GM19328 (cell line): ENCODE measurements around the gene ZSWIM1.
A peak's percentile ranks its signal among the peaks of the same experiment; 100 is the strongest.
"Not testable (repeated sequence)": the region's sequence is repeated elsewhere in the genome, so short reads cannot be mapped to it uniquely, and the experiment has no call there.

ENCODE experiments used
- ATAC-seq: cut with Tn5 transposase; IDR thresholded peaks from one replicate; pipeline ENCODE4 v1.9.1; 2021; ENCODE audit warnings: mild to moderate bottlenecking, moderate library complexity; ENCODE audit not compliant: unreplicated experiment

Gene ZSWIM1

GRCh38 chr20:45887346-45887715, 6.3 kb downstream of the ZSWIM1 start, which contains the start of gene SPATA25:
SPATA25 (minus strand) TSS chr20:45887622; CDS start chr20:45887590, 32 bp downstream.
- ATAC-seq = no peak

DNA sequence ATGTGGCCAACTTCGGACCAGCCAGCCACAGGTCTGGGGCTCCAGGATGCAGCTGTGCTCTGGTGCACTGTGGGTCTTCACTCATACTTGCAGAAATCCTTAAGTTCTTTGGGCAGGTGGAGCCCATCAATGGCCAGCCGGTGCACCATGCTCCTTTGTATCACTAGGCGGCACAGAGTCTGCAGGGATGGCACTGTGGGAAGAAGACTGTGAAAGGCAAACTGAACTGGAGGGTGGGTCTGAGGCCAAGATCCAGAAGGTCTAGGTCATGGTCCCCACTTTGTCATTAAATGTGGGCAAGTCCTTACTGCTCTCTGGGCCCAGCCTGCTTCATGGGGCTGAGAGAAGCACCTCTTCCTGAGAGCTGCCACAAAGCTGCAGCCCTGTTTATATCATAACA, 7.7 kb downstream of the ZSWIM1 start:
- no peak for ATAC-seq

DNA sequence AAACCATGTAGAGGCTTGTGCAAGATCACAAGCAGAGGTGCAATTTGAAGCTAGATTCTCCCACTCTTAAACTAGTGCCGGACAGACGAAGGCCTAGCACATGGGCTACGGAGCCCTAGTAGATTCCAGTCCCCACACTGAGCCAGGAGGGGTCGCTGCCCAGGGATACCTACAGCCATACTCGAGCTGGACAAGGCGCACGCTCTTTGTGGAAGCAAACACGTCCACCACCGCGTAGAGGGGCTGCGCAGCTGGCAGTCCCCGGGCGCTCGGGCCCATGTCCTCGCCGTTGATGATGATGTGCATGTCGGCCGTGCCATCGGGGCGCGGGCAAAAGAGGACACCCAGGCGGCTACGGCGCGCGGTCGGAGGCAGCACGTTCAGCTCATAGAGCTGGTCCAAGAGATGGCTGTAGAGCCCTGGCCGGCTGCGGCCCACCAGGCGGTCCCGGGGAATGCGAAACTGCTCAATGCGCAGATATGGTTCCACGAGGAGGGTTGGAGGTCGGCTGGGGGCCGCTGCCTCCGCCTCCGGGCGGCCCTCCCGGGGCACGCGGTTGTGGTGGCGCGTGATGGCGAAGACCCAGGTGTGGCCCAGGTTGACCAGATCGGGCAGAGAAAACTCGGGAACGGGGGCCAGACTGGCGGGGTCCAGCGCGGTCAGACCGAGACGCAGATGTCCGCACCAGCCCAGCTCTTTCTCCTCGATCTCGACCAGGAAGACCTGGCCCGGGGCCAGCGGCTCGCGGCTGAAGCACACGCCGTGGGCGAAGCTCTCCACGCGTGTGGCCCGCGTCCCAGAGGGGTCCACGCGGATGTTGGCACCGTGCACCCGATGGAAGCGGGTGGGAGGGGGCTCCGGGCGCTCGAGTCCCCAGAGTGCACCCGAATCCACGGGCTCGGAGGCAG, 9.3 kb downstream of the ZSWIM1 start:
- ATAC-seq = no peak

- ATAC-seq = peak; percentile 74
Measured at GRCh38 chr20:45890985-45891983, 10.3 kb downstream of the ZSWIM1 start, which contains the start of the genes CTSA and NEURL2. CTSA (plus strand) TSS chr20:45891335; CDS start chr20:45891569, 234 bp downstream. NEURL2 (minus strand) TSS chr20:45891208; CDS start chr20:45890991, 217 bp downstream.

DNA sequence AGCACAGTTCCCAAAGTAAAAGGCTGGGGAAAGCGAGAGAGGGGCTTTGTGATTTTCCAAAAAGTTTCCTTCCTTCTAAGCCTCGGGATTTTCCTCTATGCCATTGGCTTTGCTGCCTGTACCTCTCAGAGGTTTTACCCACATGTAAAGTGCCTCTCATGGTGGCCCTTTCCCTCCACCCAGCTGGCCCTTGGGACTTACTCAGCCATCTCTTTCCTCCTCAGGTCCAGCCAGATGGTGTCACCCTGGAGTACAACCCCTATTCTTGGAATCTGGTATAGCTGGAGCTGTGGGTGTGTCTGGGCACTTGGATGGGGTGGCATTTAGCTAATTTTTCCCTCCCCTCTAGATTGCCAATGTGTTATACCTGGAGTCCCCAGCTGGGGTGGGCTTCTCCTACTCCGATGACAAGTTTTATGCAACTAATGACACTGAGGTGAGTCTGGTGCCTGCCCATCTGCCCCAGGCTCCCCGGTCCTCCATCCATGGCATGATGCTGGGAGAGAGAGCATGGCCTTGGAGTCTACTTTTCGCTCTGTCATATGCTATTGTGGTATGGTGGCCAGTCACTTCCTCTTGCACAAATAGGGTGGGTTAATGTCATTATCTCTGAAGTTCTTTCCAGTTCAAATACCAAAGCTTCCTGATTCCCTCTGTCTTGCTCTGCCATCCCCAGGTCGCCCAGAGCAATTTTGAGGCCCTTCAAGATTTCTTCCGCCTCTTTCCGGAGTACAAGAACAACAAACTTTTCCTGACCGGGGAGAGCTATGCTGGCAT, 11.2 kb downstream of the ZSWIM1 start:
- ATAC-seq = no peak

DNA sequence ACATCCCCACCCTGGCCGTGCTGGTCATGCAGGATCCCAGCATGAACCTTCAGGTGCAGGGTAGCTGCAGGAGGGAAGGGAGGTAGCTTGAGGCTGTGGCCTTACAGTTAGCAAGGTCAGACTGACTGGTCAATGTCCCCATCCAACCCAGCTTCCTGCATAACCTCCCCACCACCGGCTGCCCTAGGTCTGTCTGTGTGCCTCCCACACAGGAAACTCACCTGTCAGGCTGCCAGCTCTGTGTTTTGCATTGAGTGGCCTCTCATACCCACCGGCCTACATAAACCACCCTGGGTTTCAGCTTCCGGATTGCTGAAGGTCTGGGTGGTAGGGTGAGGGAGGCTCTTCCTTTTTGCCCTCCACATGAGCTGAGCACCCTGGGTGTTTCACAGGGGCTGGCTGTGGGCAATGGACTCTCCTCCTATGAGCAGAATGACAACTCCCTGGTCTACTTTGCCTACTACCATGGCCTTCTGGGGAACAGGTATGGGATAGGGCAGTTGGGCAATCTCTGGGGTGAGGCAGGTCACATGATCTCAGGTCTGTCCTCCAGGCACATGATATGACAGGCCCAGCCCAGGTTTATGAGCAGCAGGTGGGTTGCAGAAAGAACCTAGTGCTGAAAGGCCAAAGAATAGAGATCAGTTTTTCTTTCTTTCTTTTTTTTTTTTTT, 11.9 kb downstream of the ZSWIM1 start:
- no peak for ATAC-seq

- ATAC-seq = no peak
Measured at GRCh38 chr20:45893831-45894230, 12.8 kb downstream of the ZSWIM1 start.

- ATAC-seq = no peak
Measured at GRCh38 chr20:45894797-45895196, 13.8 kb downstream of the ZSWIM1 start.

- ATAC-seq = no peak
Measured at GRCh38 chr20:45896641-45897161, 15.7 kb downstream of the ZSWIM1 start.

GRCh38 chr20:45897289-45897688, 16.3 kb downstream of the ZSWIM1 start:
- ATAC-seq = no peak

DNA sequence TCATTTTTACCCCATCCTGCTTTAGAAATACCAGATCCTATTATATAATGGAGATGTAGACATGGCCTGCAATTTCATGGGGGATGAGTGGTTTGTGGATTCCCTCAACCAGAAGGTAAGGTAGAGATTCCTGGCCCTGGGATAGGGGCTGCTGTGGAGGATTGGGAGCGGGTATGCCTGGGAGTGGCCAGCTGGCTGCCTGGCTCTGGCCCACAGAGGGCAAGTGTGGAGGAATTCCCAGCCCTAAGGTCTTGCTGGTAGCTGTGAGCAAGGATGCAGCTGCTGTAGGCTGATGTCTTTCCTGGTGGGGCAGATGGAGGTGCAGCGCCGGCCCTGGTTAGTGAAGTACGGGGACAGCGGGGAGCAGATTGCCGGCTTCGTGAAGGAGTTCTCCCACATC, 16.7 kb downstream of the ZSWIM1 start:
- ATAC-seq = no peak

GRCh38 chr20:45898285-45898684, 17.3 kb downstream of the ZSWIM1 start:
- no peak for ATAC-seq

GRCh38 chr20:45899046-45899835, 18.2 kb downstream of the ZSWIM1 start:
- ATAC-seq = no peak

GRCh38 chr20:45901332-45901731, 20.3 kb downstream of the ZSWIM1 start:
- not testable (repeated sequence) for ATAC-seq

DNA sequence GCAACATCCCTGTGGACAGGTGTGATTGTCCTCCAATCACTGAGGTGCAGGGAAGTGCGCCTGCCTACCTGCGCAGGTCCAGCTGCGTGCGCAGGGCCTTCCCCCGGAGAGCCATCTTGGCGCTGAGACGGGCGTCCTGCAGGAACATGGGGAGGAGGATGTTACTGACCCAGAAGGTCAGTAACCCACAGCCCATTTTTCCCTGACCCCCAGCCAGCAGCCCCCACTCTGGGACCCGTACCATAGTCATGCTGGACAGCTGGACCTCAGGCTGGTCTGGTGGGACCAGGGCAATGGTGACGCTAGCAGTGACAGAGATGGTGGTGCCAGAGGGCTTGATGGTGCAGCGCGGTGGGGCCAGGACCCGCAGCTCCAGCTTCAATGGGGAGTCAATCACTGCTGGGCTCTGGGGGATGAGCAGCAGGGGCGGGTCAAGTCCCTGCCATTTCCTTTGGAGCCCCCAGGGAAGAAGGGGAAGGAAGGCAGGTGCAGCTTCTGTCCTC, 21.2 kb downstream of the ZSWIM1 start:
- no peak for ATAC-seq

DNA sequence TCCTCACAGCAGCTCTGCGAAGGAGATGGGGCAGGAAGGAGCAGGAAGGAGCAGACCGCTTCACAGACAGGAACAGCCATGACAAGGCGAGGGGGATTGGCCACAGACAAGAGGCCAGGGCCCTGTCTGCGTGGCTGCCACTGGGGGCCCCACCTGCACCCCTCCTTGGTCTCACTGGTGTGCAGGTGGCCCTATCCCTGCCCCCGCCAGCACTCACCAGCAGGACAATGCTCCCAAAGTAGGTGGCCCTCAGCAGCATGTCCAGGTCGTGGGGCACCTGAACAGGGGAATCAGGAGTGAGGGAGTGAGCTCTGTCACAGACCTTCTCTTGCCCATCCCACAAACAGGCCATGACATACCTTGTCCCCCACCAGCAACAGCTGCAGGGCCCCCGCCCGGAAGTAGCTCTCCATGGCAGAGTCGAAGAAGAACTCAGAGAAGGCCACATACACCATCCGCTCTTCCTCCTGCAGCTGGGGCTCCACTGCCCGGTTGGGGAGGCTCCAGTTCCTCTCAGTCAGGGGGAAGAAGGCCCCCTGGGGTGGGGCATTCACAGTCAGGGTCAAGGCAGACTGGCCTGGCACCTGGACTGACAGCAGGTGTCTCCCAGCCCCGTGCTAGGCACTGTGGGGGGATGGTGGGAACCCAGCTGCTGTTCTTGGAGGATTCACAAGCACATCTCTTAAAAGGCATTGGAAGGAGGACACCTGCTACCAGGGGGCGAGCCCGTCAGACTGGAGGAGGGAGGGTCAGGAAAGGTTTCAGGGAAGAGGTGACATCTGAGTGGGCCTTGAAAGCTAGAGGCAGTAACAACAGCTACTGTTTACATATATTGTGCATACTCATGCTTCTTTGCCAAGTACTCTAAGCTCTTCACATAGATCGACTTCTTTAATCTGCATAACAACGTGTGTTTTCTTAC, 23.8 kb downstream of the ZSWIM1 start:
- ATAC-seq = no peak

GRCh38 chr20:45905505-45906079, 24.6 kb downstream of the ZSWIM1 start:
- ATAC-seq = no peak
